NB4 (cell line): ENCODE results near the gene METAP1D.

ENCODE experiments used
- DNase-seq: peaks from one replicate; pipeline ENCODE4 v3.0.0; 2010; ENCODE audit warnings: low read depth
- H3K4me3 ChIP-seq: one replicate; pipeline ENCODE4 v1.5.1; 2011; ENCODE audit warnings: mild to moderate bottlenecking, low read depth, low read length, moderate library complexity
- CTCF ChIP-seq: IDR thresholded peaks from one replicate; pipeline ENCODE4 v1.5.1; 2012; ENCODE audit warnings: low read depth, low read length
- MAX ChIP-seq: IDR thresholded peaks from 2 replicates; pipeline ENCODE4 v1.6.1; 2011; ENCODE audit warnings: low read depth, low read length
- MYC ChIP-seq: IDR thresholded peaks from 2 replicates; pipeline ENCODE4 v1.6.1; 2011; ENCODE audit warnings: low read depth, low read length
- POLR2A ChIP-seq: IDR thresholded peaks from 2 replicates; pipeline ENCODE4 v1.6.1; 2011; ENCODE audit warnings: mild to moderate bottlenecking; ENCODE audit not compliant: insufficient read length; ENCODE audit errors: extremely low read depth

METAP1D gene

GRCh38 chr2:172091761-172092566, 92.2 kb downstream of the METAP1D start:
- no peak overlapping the region for H3K4me3 ChIP-seq
- no peak for DNase-seq
- TF ChIP-seq MYC (no peak), CTCF (no peak), MAX (no peak), POLR2A (no peak)

- H3K4me3 ChIP-seq: no peak overlapping the region
- TF ChIP-seq MYC (no peak), POLR2A (no peak)
- DNase-seq: no peak
These were observed 93.1 kb downstream of the METAP1D start for GRCh38 chr2:172092716-172093415.

- DNase-seq: no peak
- H3K4me3 ChIP-seq: no peak overlapping the region
These were observed 93.9 kb downstream of the METAP1D start for GRCh38 chr2:172093416-172094293.

GRCh38 chr2:172094294-172095145, 94.8 kb downstream of the METAP1D start:
- TF ChIP-seq MAX (no peak), MYC (no peak), CTCF (no peak), POLR2A (no peak)
- peak; percentile 41 for DNase-seq

More at GRCh38 chr2:172093416-172094293, 93.9 kb downstream of the METAP1D start:
- no peak for TF ChIP-seq MYC
- TF ChIP-seq CTCF: no peak
- TF ChIP-seq POLR2A: no peak
- TF ChIP-seq MAX: no peak

GRCh38 chr2:172095146-172095904, 95.6 kb downstream of the METAP1D start:
- peak overlapping the region; percentile 48 for H3K4me3 ChIP-seq
- TF ChIP-seq MYC (no peak), CTCF (no peak), MAX (no peak), POLR2A (no peak)
- peak; percentile 80 for DNase-seq

More at GRCh38 chr2:172094294-172095145, 94.8 kb downstream of the METAP1D start:
- H3K4me3 ChIP-seq: peak overlapping the region; percentile 48
